Measurements from ENCODE around the gene MRPL46. TPM values are rescaled to one million over a fixed set of nuclear protein-coding genes. Genes with fewer than 3 reads are reported as not detected.
"Not testable (repeated sequence)": the region's sequence is repeated elsewhere in the genome, so short reads cannot be mapped to it uniquely, and the experiment has no call there.

The MRPL46 gene
- total RNA-seq, 2 experiments from 2014 or later: 28.3 to 35.3 TPM

- Mint-ChIP-seq H3K27ac (no peak overlapping the region), H3K36me3 (peaks cover 7% of the 10 kb centered on the region), H3K27me3 (no peaks in the 10 kb centered on the region), H3K4me1 (peaks cover 24% of the 10 kb centered on the region), H3K9me3 (ENCODE audit: low read depth) (no peaks in the 10 kb centered on the region), H3K4me3 (no peak overlapping the region)
- DNase-seq (no peak), ATAC-seq (no peak)
- CTCF ChIA-PET: interaction anchor here (0.7 to 1.0 kb wide), 2 partner anchors 16 to 194 kb away, joined by 3 read pairs; no protein-coding TSS in a partner anchor
These were observed 3.6 kb upstream of the MRPL46 start for GRCh38 chr15:88470625-88471372.

- Mint-ChIP-seq H3K27me3 (no peaks in the 10 kb centered on the region), H3K36me3 (peaks cover 13% of the 10 kb centered on the region), H3K27ac (no peak overlapping the region), H3K9me3 (ENCODE audit: low read depth) (no peaks in the 10 kb centered on the region), H3K4me3 (no peak overlapping the region), H3K4me1 (peaks cover 34% of the 10 kb centered on the region)
- ATAC-seq (no peak), DNase-seq (no peak)
- CTCF ChIA-PET: interaction anchor here (0.6 to 1.2 kb wide), 3 partner anchors 19 to 257 kb away, joined by 3 to 5 read pairs (median 4); no protein-coding TSS in a partner anchor
These were observed 2.1 kb upstream of the MRPL46 start for GRCh38 chr15:88469321-88469720.

- Mint-ChIP-seq H3K4me1 (peaks cover 34% of the 10 kb centered on the region), H3K4me3 (peak overlapping the region; percentile 91), H3K27ac (peak overlapping the region; percentile 95), H3K36me3 (peaks cover 15% of the 10 kb centered on the region)
- not testable (repeated sequence) for H3K9me3 Mint-ChIP-seq (ENCODE audit: low read depth); H3K27me3 Mint-ChIP-seq; ATAC-seq
- DNase-seq: peak; percentile 21
- CTCF ChIA-PET: interaction anchor here (0.6 to 1.7 kb wide), 3 partner anchors 24 to 257 kb away, joined by 3 to 4 read pairs (median 4); no protein-coding TSS in a partner anchor
These were observed 1.5 kb upstream of the MRPL46 start for GRCh38 chr15:88468721-88469120.

- peaks cover 20% of the 10 kb centered on the region for H3K36me3 Mint-ChIP-seq
These were observed 844 bp upstream of the MRPL46 start for GRCh38 chr15:88467935-88468528.

GRCh38 chr15:88465633-88466224, 1.5 kb downstream of the MRPL46 start:
- H3K4me3 Mint-ChIP-seq: peak overlapping the region; percentile 91
- H3K27me3 Mint-ChIP-seq: no peaks in the 10 kb centered on the region
- H3K27ac Mint-ChIP-seq: peak overlapping the region; percentile 9
- peaks cover 19% of the 10 kb centered on the region for H3K36me3 Mint-ChIP-seq
- peak; percentile 41 for DNase-seq
- H3K4me1 Mint-ChIP-seq: peaks cover 29% of the 10 kb centered on the region
- CTCF ChIA-PET: interaction anchor here (1.6 to 2.7 kb wide), 2 partner anchors 11 to 159 kb away, joined by 6 to 13 read pairs; no protein-coding TSS in a partner anchor
- ATAC-seq: no peak
- H3K9me3 Mint-ChIP-seq (ENCODE audit: low read depth): no peaks in the 10 kb centered on the region

More at GRCh38 chr15:88467935-88468528, 844 bp upstream of the MRPL46 start:
- no peaks in the 10 kb centered on the region for H3K27me3 Mint-ChIP-seq
- peak overlapping the region; percentile 95 for H3K27ac Mint-ChIP-seq
- DNase-seq (peak; percentile 41), ATAC-seq (peak; percentile 11)
- peak overlapping the region; percentile 91 for H3K4me3 Mint-ChIP-seq
- CTCF ChIA-PET: interaction anchor here (0.8 to 2.7 kb wide), 10 partner anchors 10 to 739 kb away, joined by 3 to 13 read pairs (median 4); partner anchors contain the start of gene ISG20
- H3K4me1 Mint-ChIP-seq: peaks cover 34% of the 10 kb centered on the region
- no peaks in the 10 kb centered on the region for H3K9me3 Mint-ChIP-seq (ENCODE audit: low read depth)

GRCh38 chr15:88463870-88464532, 3.2 kb downstream of the MRPL46 start:
- CTCF ChIA-PET: interaction anchor here (1.0 to 1.9 kb wide), 3 partner anchors 9 to 14 kb away, joined by 3 to 6 read pairs (median 3); no protein-coding TSS in a partner anchor
- Mint-ChIP-seq H3K27me3 (no peaks in the 10 kb centered on the region), H3K27ac (no peak overlapping the region), H3K9me3 (ENCODE audit: low read depth) (no peaks in the 10 kb centered on the region), H3K36me3 (peaks cover 27% of the 10 kb centered on the region), H3K4me3 (no peak overlapping the region), H3K4me1 (peaks cover 29% of the 10 kb centered on the region)
- peak; percentile 16 for DNase-seq
- no peak for ATAC-seq

- H3K27me3 Mint-ChIP-seq: no peaks in the 10 kb centered on the region
- ATAC-seq: no peak
- H3K27ac Mint-ChIP-seq: no peak overlapping the region
These were observed 10.5 kb downstream of the MRPL46 start for GRCh38 chr15:88456733-88457132.

GRCh38 chr15:88454867-88455810, 12.0 kb downstream of the MRPL46 start:
- no peak overlapping the region for H3K27ac Mint-ChIP-seq
- CTCF ChIA-PET: interaction anchor here (0.9 to 2.0 kb wide), 8 partner anchors 8 to 161 kb away, joined by 3 to 13 read pairs (median 4); partner anchors contain the start of genes MRPL46 and MRPS11
- DNase-seq (peak; percentile 58), ATAC-seq (peak; percentile 91)
- peaks cover 2% of the 10 kb centered on the region for H3K4me1 Mint-ChIP-seq
- H3K9me3 Mint-ChIP-seq (ENCODE audit: low read depth): no peaks in the 10 kb centered on the region
- no peak overlapping the region for H3K4me3 Mint-ChIP-seq
- no peaks in the 10 kb centered on the region for H3K27me3 Mint-ChIP-seq
- H3K36me3 Mint-ChIP-seq: peaks cover 8% of the 10 kb centered on the region

More at GRCh38 chr15:88456733-88457132, 10.5 kb downstream of the MRPL46 start:
- CTCF ChIA-PET: interaction anchor here (0.6 to 2.0 kb wide), 2 partner anchors 12 to 557 kb away, joined by 4 to 5 read pairs; no protein-coding TSS in a partner anchor
- DNase-seq: peak; percentile 3
- Mint-ChIP-seq H3K4me1 (peaks cover 2% of the 10 kb centered on the region), H3K9me3 (ENCODE audit: low read depth) (no peaks in the 10 kb centered on the region), H3K36me3 (peaks cover 12% of the 10 kb centered on the region), H3K4me3 (no peak overlapping the region)

- H3K4me3 Mint-ChIP-seq: no peak overlapping the region
- no peaks in the 10 kb centered on the region for H3K27me3 Mint-ChIP-seq
- H3K27ac Mint-ChIP-seq: no peak overlapping the region
- peaks cover 1% of the 10 kb centered on the region for H3K36me3 Mint-ChIP-seq
- CTCF ChIA-PET: interaction anchor here (0.9 to 1.9 kb wide), 5 partner anchors 9 to 123 kb away, joined by 3 to 13 read pairs (median 4); partner anchors contain the start of genes MRPL46 and MRPS11
- DNase-seq: no peak
- H3K9me3 Mint-ChIP-seq (ENCODE audit: low read depth): no peaks in the 10 kb centered on the region
- H3K4me1 Mint-ChIP-seq: peaks cover 4% of the 10 kb centered on the region
- ATAC-seq: no peak
These were observed 13.0 kb downstream of the MRPL46 start for GRCh38 chr15:88454236-88454635.

GRCh38 chr15:88453651-88454050, 13.5 kb downstream of the MRPL46 start:
- peaks cover 4% of the 10 kb centered on the region for H3K4me1 Mint-ChIP-seq
- CTCF ChIA-PET: interaction anchor here (1.8 to 1.9 kb wide), 2 partner anchors 13 to 19 kb away, joined by 4 to 13 read pairs; partner anchors contain the start of genes MRPL46 and MRPS11
- no peaks in the 10 kb centered on the region for H3K27me3 Mint-ChIP-seq
- H3K9me3 Mint-ChIP-seq (ENCODE audit: low read depth): no peaks in the 10 kb centered on the region
- H3K36me3 Mint-ChIP-seq: peaks cover 1% of the 10 kb centered on the region
- ATAC-seq (no peak), DNase-seq (peak; percentile 33)
- no peak overlapping the region for H3K27ac Mint-ChIP-seq
- H3K4me3 Mint-ChIP-seq: no peak overlapping the region

GRCh38 chr15:88450125-88450798, 16.9 kb downstream of the MRPL46 start:
- H3K4me3 Mint-ChIP-seq: no peak overlapping the region
- no peaks in the 10 kb centered on the region for H3K36me3 Mint-ChIP-seq
- peaks cover 4% of the 10 kb centered on the region for H3K4me1 Mint-ChIP-seq
- peak; percentile 79 for DNase-seq
- CTCF ChIA-PET: interaction anchor here (0.7 to 2.2 kb wide), 12 partner anchors 9 to 529 kb away, joined by 3 to 11 read pairs (median 4); partner anchors contain the start of genes MRPL46 and MRPS11
- no peak overlapping the region for H3K27ac Mint-ChIP-seq
- H3K27me3 Mint-ChIP-seq: peaks cover 6% of the 10 kb centered on the region
- ATAC-seq: peak; percentile 48
- peaks cover 2% of the 10 kb centered on the region for H3K9me3 Mint-ChIP-seq (ENCODE audit: low read depth)

All from activated CD8-positive, alpha-beta memory T cell treated with anti-CD3 and anti-CD28 coated beads, Interleukin-2, amount 10 ng/mL, durations not matched to agents 7 days and 5 days (primary cell).